HG03025 (cell line): Measurements from ENCODE around the gene PLEKHG4.

Experiments
- ATAC-seq: cut with Tn5 transposase; IDR thresholded peaks from one replicate; pipeline ENCODE4 v1.9.1; 2021; ENCODE audit warnings: mild to moderate bottlenecking, moderate library complexity; ENCODE audit not compliant: unreplicated experiment, low FRiP score

The PLEKHG4 gene

GRCh38 chr16:67283826-67284555 is 4.7 kb downstream of the PLEKHG4 start:
- no peak for ATAC-seq

- ATAC-seq, result no peak
These were observed 5.6 kb downstream of the PLEKHG4 start for GRCh38 chr16:67284699-67285646.

- ATAC-seq, result no peak
These were observed 7.3 kb downstream of the PLEKHG4 start for GRCh38 chr16:67286441-67287235.

GRCh38 chr16:67287960-67288359 is 8.6 kb downstream of the PLEKHG4 start:
- no peak for ATAC-seq

- ATAC-seq, result no peak
These were observed 12.1 kb downstream of the PLEKHG4 start for GRCh38 chr16:67291461-67291860.

- no peak for ATAC-seq
These were observed 14.9 kb downstream of the PLEKHG4 start for GRCh38 chr16:67294171-67294757.

GRCh38 chr16:67294938-67295361 is 15.6 kb downstream of the PLEKHG4 start:
- ATAC-seq, result no peak

- no peak for ATAC-seq
These were observed 17.1 kb downstream of the PLEKHG4 start for GRCh38 chr16:67296420-67296819.

- no peak for ATAC-seq
These were observed 18.9 kb downstream of the PLEKHG4 start for GRCh38 chr16:67298277-67298676.

GRCh38 chr16:67299269-67299668 is 19.9 kb downstream of the PLEKHG4 start:
- ATAC-seq, result no peak

- no peak for ATAC-seq
These were observed 21.9 kb downstream of the PLEKHG4 start for GRCh38 chr16:67301080-67301782.

GRCh38 chr16:67302076-67302475 is 22.7 kb downstream of the PLEKHG4 start:
- ATAC-seq, result no peak

GRCh38 chr16:67302970-67303369 is 23.6 kb downstream of the PLEKHG4 start:
- no peak for ATAC-seq

GRCh38 chr16:67304020-67304419 is 24.7 kb downstream of the PLEKHG4 start:
- ATAC-seq, result no peak

GRCh38 chr16:67305216-67306071 is 26.1 kb downstream of the PLEKHG4 start:
- ATAC-seq, result no peak

- no peak for ATAC-seq
These were observed 31.2 kb downstream of the PLEKHG4 start for GRCh38 chr16:67310561-67310960.

- ATAC-seq, result no peak
These were observed 32.5 kb downstream of the PLEKHG4 start for GRCh38 chr16:67311607-67312488.

- no peak for ATAC-seq
These were observed 33.4 kb downstream of the PLEKHG4 start for GRCh38 chr16:67312719-67313118.
